ENCODE measurements around the gene FKBP6.
"Not testable (repeated sequence)": the region's sequence is repeated elsewhere in the genome, so short reads cannot be mapped to it uniquely, and the experiment has no call there.

DNA sequence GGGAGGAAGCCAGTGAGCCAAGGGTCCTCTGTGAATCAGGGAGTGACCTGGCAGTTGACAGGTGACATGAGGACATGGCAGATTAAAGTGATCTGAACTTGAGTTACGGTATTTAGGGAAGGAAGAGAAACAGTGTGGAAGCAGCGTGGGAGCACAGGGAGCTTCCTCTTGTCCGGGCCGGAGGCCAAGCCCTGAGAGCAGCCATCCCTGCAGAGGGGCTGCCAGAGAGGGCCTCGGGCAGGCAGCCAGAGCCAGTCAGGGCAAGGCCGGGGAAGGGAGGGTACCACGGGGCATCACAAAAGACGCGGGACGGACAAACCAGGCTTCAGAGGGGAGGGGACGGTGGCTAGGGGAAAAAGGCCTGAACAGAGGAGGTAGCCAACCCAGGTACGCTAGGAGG, 28.1 kb upstream of the FKBP6 start:
- TF ChIP-seq, protein P1, sequence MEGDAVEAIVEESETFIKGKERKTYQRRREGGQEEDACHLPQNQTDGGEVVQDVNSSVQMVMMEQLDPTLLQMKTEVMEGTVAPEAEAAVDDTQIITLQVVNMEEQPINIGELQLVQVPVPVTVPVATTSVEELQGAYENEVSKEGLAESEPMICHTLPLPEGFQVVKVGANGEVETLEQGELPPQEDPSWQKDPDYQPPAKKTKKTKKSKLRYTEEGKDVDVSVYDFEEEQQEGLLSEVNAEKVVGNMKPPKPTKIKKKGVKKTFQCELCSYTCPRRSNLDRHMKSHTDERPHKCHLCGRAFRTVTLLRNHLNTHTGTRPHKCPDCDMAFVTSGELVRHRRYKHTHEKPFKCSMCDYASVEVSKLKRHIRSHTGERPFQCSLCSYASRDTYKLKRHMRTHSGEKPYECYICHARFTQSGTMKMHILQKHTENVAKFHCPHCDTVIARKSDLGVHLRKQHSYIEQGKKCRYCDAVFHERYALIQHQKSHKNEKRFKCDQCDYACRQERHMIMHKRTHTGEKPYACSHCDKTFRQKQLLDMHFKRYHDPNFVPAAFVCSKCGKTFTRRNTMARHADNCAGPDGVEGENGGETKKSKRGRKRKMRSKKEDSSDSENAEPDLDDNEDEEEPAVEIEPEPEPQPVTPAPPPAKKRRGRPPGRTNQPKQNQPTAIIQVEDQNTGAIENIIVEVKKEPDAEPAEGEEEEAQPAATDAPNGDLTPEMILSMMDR (conservative IDR thresholded peaks at IDR 0.05; ENCODE audit: low read depth, low read length) = not testable (repeated sequence)
- not testable (repeated sequence) for TF ChIP-seq EZH2 (IDR thresholded peaks at IDR 0.05; ENCODE audit: low read length, unreplicated experiment)
